ENCODE results near the gene TCERG1L. TPM values are rescaled to one million over a fixed set of nuclear protein-coding genes. Genes with fewer than 3 reads are reported as not detected.

Gene TCERG1L
- total and polyA plus RNA-seq, 10 donors = 0.03 to 1.2 (median 0.30) TPM; not detected in 3

DNA sequence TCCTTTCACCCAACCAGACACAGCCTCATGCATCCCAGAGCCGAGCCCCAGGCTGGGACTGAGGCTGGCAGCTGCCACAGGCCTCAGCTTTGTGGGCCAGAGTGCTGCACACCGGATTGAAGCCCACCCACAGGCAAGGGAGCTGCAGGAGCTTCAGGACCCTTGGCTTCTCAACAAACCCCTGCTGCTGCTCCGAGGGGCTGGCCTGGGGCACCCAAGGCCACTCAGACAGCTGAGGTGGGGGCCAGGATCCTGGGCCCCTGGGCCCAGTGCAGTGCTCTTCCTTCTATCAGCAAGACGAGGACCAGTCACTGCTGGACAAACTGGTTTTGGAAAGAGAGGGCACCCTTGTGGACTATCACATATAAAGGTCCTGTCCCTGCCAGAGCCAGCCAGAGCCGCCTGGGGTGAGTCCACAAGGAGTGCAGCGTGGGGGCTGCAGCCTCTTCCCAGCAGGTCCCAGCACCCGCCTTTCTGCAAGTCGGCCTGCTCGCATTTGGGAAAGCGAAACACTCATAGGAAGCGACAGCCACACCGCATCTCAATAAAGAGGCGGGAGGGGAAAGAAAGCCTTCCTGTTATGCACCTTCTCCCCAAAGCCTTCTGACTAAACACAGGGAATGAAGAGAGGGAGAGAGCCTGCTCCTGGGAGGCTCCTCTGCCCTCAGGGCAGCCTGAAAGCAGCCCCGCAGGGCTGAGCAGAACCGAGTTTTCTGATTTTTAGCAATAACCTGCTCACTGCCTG is 9.5 kb upstream of the TCERG1L start:
- WGBS, 5 donors = 31 to 44% (median 35%) methylated on average over 10 to 15 of the region's 15 CpGs
- DNase-seq = no peak
- Histone ChIP-seq H3K9me3 (no peaks in the 10 kb centered on the region), H3K36me3 (no peaks in the 10 kb centered on the region), H3K4me1 (no peaks in the 10 kb centered on the region), H3K27ac (no peak overlapping the region), H3K27me3 (replicated peaks in 1 of 7) (peaks cover 0 to 83% (median 16%) of the 10 kb centered on the region in 7 donors), H3K4me3 (no peak overlapping the region)
- TF ChIP-seq POLR2AphosphoS5 (IDR thresholded peaks at IDR 0.05) (no peak), POLR2A (IDR thresholded peaks at IDR 0.05) (no peak)
- TF ChIP-seq, protein P1, sequence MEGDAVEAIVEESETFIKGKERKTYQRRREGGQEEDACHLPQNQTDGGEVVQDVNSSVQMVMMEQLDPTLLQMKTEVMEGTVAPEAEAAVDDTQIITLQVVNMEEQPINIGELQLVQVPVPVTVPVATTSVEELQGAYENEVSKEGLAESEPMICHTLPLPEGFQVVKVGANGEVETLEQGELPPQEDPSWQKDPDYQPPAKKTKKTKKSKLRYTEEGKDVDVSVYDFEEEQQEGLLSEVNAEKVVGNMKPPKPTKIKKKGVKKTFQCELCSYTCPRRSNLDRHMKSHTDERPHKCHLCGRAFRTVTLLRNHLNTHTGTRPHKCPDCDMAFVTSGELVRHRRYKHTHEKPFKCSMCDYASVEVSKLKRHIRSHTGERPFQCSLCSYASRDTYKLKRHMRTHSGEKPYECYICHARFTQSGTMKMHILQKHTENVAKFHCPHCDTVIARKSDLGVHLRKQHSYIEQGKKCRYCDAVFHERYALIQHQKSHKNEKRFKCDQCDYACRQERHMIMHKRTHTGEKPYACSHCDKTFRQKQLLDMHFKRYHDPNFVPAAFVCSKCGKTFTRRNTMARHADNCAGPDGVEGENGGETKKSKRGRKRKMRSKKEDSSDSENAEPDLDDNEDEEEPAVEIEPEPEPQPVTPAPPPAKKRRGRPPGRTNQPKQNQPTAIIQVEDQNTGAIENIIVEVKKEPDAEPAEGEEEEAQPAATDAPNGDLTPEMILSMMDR (IDR thresholded peaks at IDR 0.05 in 8 of 11, conservative IDR thresholded peaks at IDR 0.05 in 3 of 11) = no peak
- intact Hi-C loops (cut with DNase I; ENCODE audit: low total_unique reads) = no loop called here

DNA sequence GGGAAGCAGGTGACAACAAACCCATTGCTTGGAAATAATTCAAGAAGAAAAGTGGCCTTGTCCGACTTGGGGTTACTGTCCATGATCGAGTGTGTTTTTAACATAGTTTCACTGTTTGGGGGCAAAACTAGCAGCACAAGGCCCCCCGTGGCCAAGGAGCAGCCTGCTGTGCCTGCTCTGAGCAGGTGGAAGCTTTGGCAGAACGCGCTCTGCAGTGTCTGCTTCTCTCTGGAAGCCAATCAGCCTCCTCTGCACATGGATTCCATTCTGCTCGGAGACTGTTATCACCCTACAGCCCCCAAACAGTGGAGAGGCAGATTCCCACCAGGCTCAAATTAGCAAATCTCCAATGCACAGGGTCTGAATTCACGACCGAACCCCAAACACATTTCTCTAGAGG is 7.3 kb upstream of the TCERG1L start:
- Histone ChIP-seq H3K36me3 (no peaks in the 10 kb centered on the region), H3K27me3 (replicated peaks in 1 of 7) (peaks cover 0 to 91% (median 16%) of the 10 kb centered on the region in 7 donors), H3K4me3 (no peak overlapping the region), H3K27ac (no peak overlapping the region), H3K4me1 (no peaks in the 10 kb centered on the region), H3K9me3 (no peaks in the 10 kb centered on the region)
- no peak for DNase-seq
- intact Hi-C loops (cut with DNase I; ENCODE audit: low total_unique reads) = no loop called here
- TF ChIP-seq POLR2AphosphoS5 (IDR thresholded peaks at IDR 0.05) = no peak
- TF ChIP-seq, protein P1 (IDR thresholded peaks at IDR 0.05 in 8 of 11, conservative IDR thresholded peaks at IDR 0.05 in 3 of 11) = no peak
- no peak for TF ChIP-seq POLR2A (IDR thresholded peaks at IDR 0.05)
- 75 to 91% (median 82%) methylated on average over 7 to 8 of the region's 8 CpGs for WGBS, 5 donors

DNA sequence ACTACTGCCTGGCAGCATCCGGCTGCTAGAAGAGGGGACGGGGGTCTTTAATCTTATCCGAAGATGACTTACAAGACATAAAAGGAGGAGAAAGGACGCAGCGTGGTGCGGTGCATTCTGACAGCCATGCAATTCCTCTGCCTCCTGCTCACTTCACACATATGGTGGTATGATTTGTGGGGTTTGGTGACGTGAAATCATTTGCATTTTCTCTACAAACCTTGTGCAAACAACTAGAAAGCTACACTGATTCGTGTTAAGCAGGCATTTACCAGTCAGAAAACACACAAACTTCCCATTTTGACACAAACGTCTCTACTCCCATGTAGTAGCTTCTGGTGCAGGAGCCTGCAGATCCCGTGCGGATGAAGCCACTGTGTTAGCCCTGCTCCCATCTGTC is 6.8 kb upstream of the TCERG1L start:
- WGBS, 5 donors = 72 to 81% (median 78%) methylated on average over 11 of the region's 11 CpGs
- Histone ChIP-seq H3K36me3 (no peaks in the 10 kb centered on the region), H3K27me3 (replicated peaks in 1 of 7) (peaks cover 0 to 91% (median 16%) of the 10 kb centered on the region in 7 donors), H3K4me3 (no peak overlapping the region), H3K9me3 (no peaks in the 10 kb centered on the region), H3K27ac (no peak overlapping the region), H3K4me1 (no peaks in the 10 kb centered on the region)
- no peak for DNase-seq
- intact Hi-C loops (cut with DNase I; ENCODE audit: low total_unique reads) = no loop called here
- TF ChIP-seq POLR2AphosphoS5 (IDR thresholded peaks at IDR 0.05) = no peak
- no peak for TF ChIP-seq POLR2A (IDR thresholded peaks at IDR 0.05)
- TF ChIP-seq, protein P1 (IDR thresholded peaks at IDR 0.05 in 8 of 11, conservative IDR thresholded peaks at IDR 0.05 in 3 of 11) = no peak

DNA sequence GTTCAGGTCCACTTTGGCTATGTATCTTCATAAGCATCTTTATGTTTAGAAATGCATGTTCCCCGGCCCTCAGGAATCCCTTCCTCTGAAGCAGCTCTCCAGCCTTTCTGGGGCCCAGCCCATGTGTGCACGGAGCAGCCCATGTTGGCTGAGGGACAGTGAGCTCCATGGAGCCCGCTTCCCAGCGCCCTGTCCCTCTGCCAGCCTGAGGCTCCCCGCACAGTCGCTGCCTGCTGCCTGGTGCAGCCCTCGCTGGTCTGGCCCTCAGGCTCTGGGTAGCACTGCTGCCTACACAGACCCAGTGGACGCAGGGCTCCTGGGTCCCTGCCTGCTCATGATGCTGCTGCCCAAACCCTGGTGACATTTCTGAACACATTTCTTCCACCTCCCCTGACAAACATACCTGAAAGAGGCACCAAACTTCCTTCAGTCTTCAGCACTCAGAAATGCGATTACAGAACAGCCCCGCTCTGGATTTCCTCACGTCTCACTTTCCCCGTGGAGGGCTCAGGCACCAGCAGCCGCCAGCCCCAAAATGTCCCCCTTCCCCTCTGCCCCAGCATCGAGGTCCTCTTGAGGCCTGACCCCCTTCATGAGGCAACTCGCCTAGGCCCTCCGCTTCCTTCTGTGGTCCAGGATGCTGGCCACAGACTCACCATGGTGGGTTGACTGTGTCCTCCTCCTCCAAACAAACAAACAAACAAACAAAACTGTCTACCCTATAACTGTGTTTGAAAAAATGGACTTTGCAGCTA is 5.0 kb upstream of the TCERG1L start:
- H3K27ac ChIP-seq = no peak overlapping the region
- H3K36me3 ChIP-seq = no peaks in the 10 kb centered on the region
- H3K4me3 ChIP-seq = no peak overlapping the region
- H3K4me1 ChIP-seq = peaks cover 0 to 13% (median 8%) of the 10 kb centered on the region in 6 donors
- no peak for TF ChIP-seq POLR2AphosphoS5 (IDR thresholded peaks at IDR 0.05)
- no peak for TF ChIP-seq POLR2A (IDR thresholded peaks at IDR 0.05)
- TF ChIP-seq, protein P1 (IDR thresholded peaks at IDR 0.05 in 8 of 11, conservative IDR thresholded peaks at IDR 0.05 in 3 of 11) = no peak
- H3K9me3 ChIP-seq = no peaks in the 10 kb centered on the region
- no peak for DNase-seq
- intact Hi-C loops (cut with DNase I; ENCODE audit: low total_unique reads) = no loop called here
- 78 to 85% (median 83%) methylated on average over 10 to 16 of the region's 16 CpGs for WGBS, 5 donors
- peaks cover 0 to 90% (median 20%) of the 10 kb centered on the region in 7 donors for H3K27me3 ChIP-seq (replicated peaks in 1 of 7)
